GM12878 (cell line): Measurements from ENCODE around the gene LRP1B. TPM values are rescaled to one million over a fixed set of nuclear protein-coding genes. Genes with fewer than 3 reads are reported as not detected.

Experiments
- ATAC-seq: fragments of 200-7000 bp; cut with Tn5 transposase; 3 replicates; pipeline ENCODE4 v1.9.1; 2020; ENCODE audit warnings: mild to moderate bottlenecking, moderate library complexity
- BruUV-seq: library from RNA; stranded (reverse); fragments of 400-500 nt; replicated peaks from 2 replicates; lab custom pipeline; 2021; lab: Mats Ljungman, UMichigan
- CTCF ChIA-PET: fragments of 300-600 bp; sonication (Branson Sonifier 250); formaldehyde crosslinking; extraction: SDS; loops from one replicate; lab custom pipeline; 2021; ENCODE audit warnings: inconsistent platforms; lab: Yijun Ruan, JAX
- POLR2A ChIA-PET: fragments of 350-600 bp; formaldehyde crosslinking; extraction: SDS; loops from one replicate; lab custom pipeline; 2021; ENCODE audit warnings: inconsistent platforms; lab: Charles Lee
- RAD21 ChIA-PET: fragments of 300-600 bp; sonication (Branson Sonifier 250); formaldehyde crosslinking; loops from one replicate; lab custom pipeline; 2023; ENCODE audit warnings: antibody characterized with exemption; ENCODE audit not compliant: unreplicated experiment; lab: Charles Lee
- SMC1A ChIA-PET: fragments of 300-600 bp; sonication (Branson Sonifier 250); formaldehyde crosslinking; loops from one replicate; lab custom pipeline; 2023; ENCODE audit not compliant: unreplicated experiment, uncharacterized antibody; lab: Charles Lee
- DNase-seq: peaks from one replicate; pipeline ENCODE4 v3.0.0-alpha.2; 2011; ENCODE audit warnings: low read depth, low spot score
- FAIRE-seq: peaks from 3 replicates; lab custom pipeline; 2011; peaks lifted over from hg19 to GRCh38; lab: Jason Lieb, UNC
- H2AFZ ChIP-seq: 2 replicates; pipeline ENCODE4 v1.6.0; 2011; ENCODE audit warnings: low read depth, low read length, control low read depth; ENCODE audit not compliant: control insufficient read depth
- H3K27ac ChIP-seq: 2 replicates; pipeline ENCODE4 v1.5.1; 2011; ENCODE audit warnings: control low read depth; ENCODE audit not compliant: control insufficient read depth, insufficient read depth
- H3K27me3 ChIP-seq, 2 experiments: replicated peaks in 1 of 2; 2 replicates each; pipeline versions ENCODE4 v1.6.0 to v1.6.1; 2011; ENCODE audit warnings: low read length in 1 of 2; ENCODE audit not compliant: control insufficient read depth in 2 of 2, insufficient read depth in 2 of 2
- H3K36me3 ChIP-seq, 2 experiments: 2 replicates each; pipeline ENCODE4 v1.5.1; 2011; ENCODE audit warnings: low read length in 1 of 2; ENCODE audit not compliant: control insufficient read depth in 2 of 2, insufficient read depth in 2 of 2
- H3K4me1 ChIP-seq: 2 replicates; pipeline ENCODE4 v1.6.1; 2011; ENCODE audit warnings: mild to moderate bottlenecking, low read length, moderate library complexity, mixed read lengths; ENCODE audit not compliant: control insufficient read depth, insufficient read depth
- H3K4me2 ChIP-seq: 2 replicates; pipeline ENCODE4 v1.6.0; 2011; ENCODE audit warnings: control low read depth; ENCODE audit not compliant: control insufficient read depth, insufficient read depth
- H3K4me3 ChIP-seq: fragments of 200-600 bp; sonication (generic); 2 replicates; pipeline ENCODE4 v1.5.1; 2016
- H3K79me2 ChIP-seq: 2 replicates; pipeline ENCODE4 v1.6.0; 2011; ENCODE audit warnings: low read length; ENCODE audit not compliant: control insufficient read depth, insufficient read depth
- H3K9ac ChIP-seq: 2 replicates; pipeline ENCODE4 v1.8.0; 2011; ENCODE audit warnings: low read length, control low read depth, mixed read lengths; ENCODE audit not compliant: control insufficient read depth, insufficient read depth
- H3K9me3 ChIP-seq: replicated peaks from 3 replicates; pipeline ENCODE4 v1.5.1; 2011; ENCODE audit warnings: mild to moderate bottlenecking, low read length; ENCODE audit not compliant: control insufficient read depth, insufficient read depth
- H4K20me1 ChIP-seq: 2 replicates; pipeline ENCODE4 v1.6.0; 2011; ENCODE audit not compliant: control insufficient read depth, insufficient read depth
- ETV6 ChIP-seq, 2 experiments: fragments of 450-650 bp in 1 of 2; IDR thresholded peaks in 1 of 2; conservative IDR thresholded peaks in 1 of 2; 2 replicates each; pipeline ENCODE4 v1.6.1; 2014; ENCODE audit warnings: antibody characterized with exemption in 1 of 2, borderline replicate concordance in 1 of 2, low read depth in 1 of 2, mild to moderate bottlenecking in 1 of 2, moderate library complexity in 1 of 2
- HDGF ChIP-seq: fragments of 450-650 bp; IDR thresholded peaks from 2 replicates; pipeline ENCODE4 v1.6.1; 2016; ENCODE audit warnings: antibody characterized with exemption
- RB1 ChIP-seq: fragments of 450-650 bp; formaldehyde crosslinking; IDR thresholded peaks from 2 replicates; pipeline ENCODE4 v1.6.1; 2017; ENCODE audit warnings: mild to moderate bottlenecking, borderline replicate concordance
- TCF3 ChIP-seq: IDR thresholded peaks from 2 replicates; pipeline ENCODE4 v1.6.1; 2012; ENCODE audit warnings: low read depth, mild to moderate bottlenecking, low read length, borderline replicate concordance; ENCODE audit not compliant: insufficient read depth
- ZBED1 ChIP-seq: IDR thresholded peaks from 2 replicates; pipeline ENCODE4 v1.6.1; 2016; ENCODE audit warnings: borderline replicate concordance
- ZBTB40 ChIP-seq: fragments of 450-650 bp; IDR thresholded peaks from 2 replicates; pipeline ENCODE4 v1.6.1; 2016; ENCODE audit warnings: mild to moderate bottlenecking, moderate library complexity, borderline replicate concordance
- ZZZ3 ChIP-seq: IDR thresholded peaks from 2 replicates; pipeline ENCODE4 v1.6.1; 2011; ENCODE audit warnings: low read depth; ENCODE audit not compliant: control insufficient read depth, insufficient read length
- in situ Hi-C: fragments of 300-500 bp; cut with MboI; formaldehyde crosslinking; loops from 9 replicates; pipeline ENCODE4 v1.14.3; 2018; ENCODE audit warnings: mixed read lengths
- intact Hi-C: fragments of 100-400 bp; cut with micrococcal nuclease; formaldehyde crosslinking; loops from one replicate; pipeline ENCODE4 v1.14.2; 2022; ENCODE audit not compliant: unreplicated experiment
- polyA plus RNA-seq, 11 experiments: library from polyadenylated mRNA; depleted of rRNA in 4 of 11; unstranded in 6 of 11; stranded (reverse) in 5 of 11; fragments of >200 nt; fragmentation: Nextera tagmentation in 4 of 11; fragmentation: Illumina TruSeq in 1 of 11; extraction: Ambion mirVana in 4 of 11; extraction: Trizol in 1 of 11; gene quantifications; 1 replicate in 1 of 11; 2 replicates in 10 of 11; pipeline versions ENCODE4 v1.2.1 to v1.2.3, GENCODE V29; 2011 to 2016; ENCODE audit warnings: inconsistent platforms in 2 of 11, missing spikeins in 2 of 11, low read depth in 1 of 11
- total RNA-seq, 4 experiments: library from RNA; depleted of rRNA in 3 of 4; stranded (reverse); fragments of >200 nt in 3 of 4; fragmentation: Illumina TruSeq in 1 of 4; extraction: Trizol in 1 of 4; gene quantifications; 2 replicates each; pipeline versions ENCODE4 v1.2.1 to v1.2.3, GENCODE V29; 2013 to 2021

Gene LRP1B
- total and polyA plus RNA-seq, 10 of the 15 experiments (the other 5 are each of a cell fraction or from before 2014, with no cell fraction given): under 0.01 to 0.06 (median 0.03) TPM; not detected in 5

- TF ChIP-seq ZBTB40: no peak
- TF ChIP-seq RB1: no peak
These were observed 261.2 kb downstream of the LRP1B start (continued) for GRCh38 chr2:141869572-141869971.

GRCh38 chr2:141863964-141864363, 266.9 kb downstream of the LRP1B start:
- Histone ChIP-seq H2AFZ (no peak overlapping the region), H3K36me3 (no peaks in the 10 kb centered on the region), H3K4me3 (no peak overlapping the region), H4K20me1 (no peaks in the 10 kb centered on the region), H3K4me2 (no peak overlapping the region), H3K27ac (no peak overlapping the region), H3K79me2 (no peaks in the 10 kb centered on the region), H3K9ac (no peak overlapping the region), H3K9me3 (no peaks in the 10 kb centered on the region), H3K4me1 (no peaks in the 10 kb centered on the region), H3K27me3 (no peaks in the 10 kb centered on the region)
- intact Hi-C loops (no loop called here), in situ Hi-C loops (no loop called here)
- ChIA-PET RAD21 (no interaction called here), CTCF (no interaction called here), SMC1A (interaction anchor here (1.2 kb wide), 1 partner anchor 18 kb away, joined by 4 read pairs; no protein-coding TSS in a partner anchor), POLR2A (no interaction called here)
- BruUV-seq: no TSS peak
- FAIRE-seq: no peak
- no peak for TF ChIP-seq ZBED1
- no peak for TF ChIP-seq HDGF
- TF ChIP-seq TCF3: no peak
- TF ChIP-seq ETV6 (conservative IDR thresholded peaks at IDR 0.05 in 1 of 2, IDR thresholded peaks at IDR 0.05 in 1 of 2; ENCODE audit: borderline replicate concordance in 1 of 2, low read depth in 1 of 2): no peak
- TF ChIP-seq ZZZ3: no peak
- no peak for DNase-seq
- no peak for ATAC-seq
